GM11168 (cell line): ENCODE results near the gene TNFRSF13B.

ENCODE experiments used
- in situ Hi-C: fragments of 300-500 bp; cut with MboI; formaldehyde crosslinking; loops from one replicate; pipeline ENCODE4 v1.12.0; 2022; ENCODE audit warnings: low sequenced_read_pairs; ENCODE audit not compliant: unreplicated experiment

The TNFRSF13B gene

GRCh38 chr17:16940116-16940881 is 31.6 kb downstream of the TNFRSF13B start:
- in situ Hi-C loops: no loop called here

GRCh38 chr17:16939606-16940115 is 32.3 kb downstream of the TNFRSF13B start:
- in situ Hi-C loops: no loop called here

- in situ Hi-C loops: no loop called here
Observed at GRCh38 chr17:16939208-16939576, 32.7 kb downstream of the TNFRSF13B start.

GRCh38 chr17:16938496-16939207 is 33.3 kb downstream of the TNFRSF13B start:
- in situ Hi-C loops: no loop called here

GRCh38 chr17:16938031-16938430 is 33.9 kb downstream of the TNFRSF13B start:
- in situ Hi-C loops: no loop called here

- in situ Hi-C loops: no loop called here
Observed at GRCh38 chr17:16937431-16937830, 34.5 kb downstream of the TNFRSF13B start.

GRCh38 chr17:16936536-16937310 is 35.2 kb downstream of the TNFRSF13B start:
- in situ Hi-C loops: no loop called here

- in situ Hi-C loops: no loop called here
Observed at GRCh38 chr17:16935786-16936185, 36.1 kb downstream of the TNFRSF13B start.

- in situ Hi-C loops: no loop called here
Observed at GRCh38 chr17:16935241-16935663, 36.7 kb downstream of the TNFRSF13B start.

GRCh38 chr17:16934836-16935235 is 37.1 kb downstream of the TNFRSF13B start:
- in situ Hi-C loops: no loop called here

- in situ Hi-C loops: no loop called here
Observed at GRCh38 chr17:16934133-16934795, 37.7 kb downstream of the TNFRSF13B start.

GRCh38 chr17:16933317-16934132 is 38.4 kb downstream of the TNFRSF13B start:
- in situ Hi-C loops: no loop called here

- in situ Hi-C loops: no loop called here
Observed at GRCh38 chr17:16932611-16933010, 39.3 kb downstream of the TNFRSF13B start.

- in situ Hi-C loops: no loop called here
Observed at GRCh38 chr17:16932156-16932555, 39.8 kb downstream of the TNFRSF13B start.

GRCh38 chr17:16931318-16932060 is 40.4 kb downstream of the TNFRSF13B start:
- in situ Hi-C loops: no loop called here

GRCh38 chr17:16930571-16931317 is 41.2 kb downstream of the TNFRSF13B start:
- in situ Hi-C loops: no loop called here

GRCh38 chr17:16929757-16930520 is 42.0 kb downstream of the TNFRSF13B start:
- in situ Hi-C loops: no loop called here
